HG03060 (cell line): ENCODE data around the gene CER1.
A peak's percentile ranks its signal among the peaks of the same experiment; 100 is the strongest.

Source experiments
- ATAC-seq: cut with Tn5 transposase; IDR thresholded peaks from one replicate; pipeline ENCODE4 v1.9.1; 2021; ENCODE audit warnings: low read depth, moderate number of reproducible peaks; ENCODE audit not compliant: unreplicated experiment

CER1 gene, protein sequence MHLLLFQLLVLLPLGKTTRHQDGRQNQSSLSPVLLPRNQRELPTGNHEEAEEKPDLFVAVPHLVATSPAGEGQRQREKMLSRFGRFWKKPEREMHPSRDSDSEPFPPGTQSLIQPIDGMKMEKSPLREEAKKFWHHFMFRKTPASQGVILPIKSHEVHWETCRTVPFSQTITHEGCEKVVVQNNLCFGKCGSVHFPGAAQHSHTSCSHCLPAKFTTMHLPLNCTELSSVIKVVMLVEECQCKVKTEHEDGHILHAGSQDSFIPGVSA

DNA sequence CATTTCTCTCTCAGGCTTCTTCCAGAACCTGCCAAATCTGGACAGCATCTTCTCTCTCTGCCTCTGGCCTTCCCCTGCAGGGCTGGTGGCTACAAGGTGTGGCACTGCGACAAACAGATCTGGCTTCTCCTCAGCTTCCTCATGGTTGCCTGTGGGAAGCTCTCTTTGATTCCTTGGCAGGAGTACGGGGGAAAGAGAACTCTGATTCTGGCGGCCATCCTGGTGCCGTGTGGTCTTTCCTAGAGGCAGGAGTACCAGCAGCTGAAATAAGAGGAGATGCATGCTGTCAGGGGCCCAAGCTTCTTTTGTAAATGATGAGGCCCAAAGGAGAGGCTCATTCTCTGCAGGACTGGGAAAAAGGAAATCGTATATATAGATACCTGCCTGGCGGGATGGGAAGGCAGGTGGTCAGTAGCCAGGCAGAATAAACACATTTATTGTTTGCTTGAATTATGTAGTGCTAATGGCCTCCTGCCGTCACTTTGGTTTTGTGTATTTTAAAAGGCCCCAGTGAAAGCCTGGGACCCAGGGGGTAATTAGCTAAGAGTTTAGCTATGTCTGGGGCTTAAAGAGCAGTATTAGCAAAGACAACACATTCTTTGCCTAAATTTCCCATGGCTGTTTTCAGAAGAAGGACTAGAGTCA lies at the start of gene CER1:
CER1 (minus strand) TSS at position 343 of the 645 bp plus-strand sequence; CDS start at position 282, 61 bp downstream.
- no peak for ATAC-seq

DNA sequence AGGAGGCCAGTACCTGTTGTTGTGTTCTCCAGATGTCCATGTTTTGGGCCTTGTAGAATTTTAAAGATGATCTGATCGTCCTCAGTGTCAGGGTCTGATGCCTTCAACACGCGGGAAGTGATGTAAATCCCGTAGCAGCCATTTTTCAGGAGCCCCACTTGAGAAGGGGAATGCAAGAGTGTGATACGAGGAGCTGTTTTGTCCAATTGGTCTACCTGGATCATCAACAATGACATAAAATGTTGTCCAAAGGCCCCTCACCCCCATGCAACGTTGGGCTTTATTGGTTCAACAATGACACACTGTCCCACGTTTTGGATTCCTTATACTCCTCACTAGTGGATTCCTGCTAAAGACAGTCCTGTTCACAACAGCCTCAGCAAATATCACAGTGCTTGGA lies 48.1 kb upstream of the CER1 start:
- no peak for ATAC-seq

DNA sequence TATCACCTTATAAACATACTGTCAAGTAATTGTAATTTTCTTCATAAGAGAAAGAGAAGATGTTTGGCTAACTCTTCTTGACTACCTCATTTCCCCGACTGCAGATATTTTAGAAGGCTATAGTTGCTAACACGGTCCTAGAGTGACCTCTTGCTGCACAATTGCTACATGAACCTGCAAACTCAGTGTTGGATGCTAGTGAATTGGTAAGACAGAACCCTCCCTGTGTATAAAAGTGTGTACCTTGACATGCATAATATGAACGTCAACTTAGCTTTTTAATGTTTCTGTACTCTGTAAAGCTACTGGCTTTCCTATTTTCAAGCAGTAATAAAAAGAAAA lies 46.7 kb upstream of the CER1 start:
- no peak for ATAC-seq

DNA sequence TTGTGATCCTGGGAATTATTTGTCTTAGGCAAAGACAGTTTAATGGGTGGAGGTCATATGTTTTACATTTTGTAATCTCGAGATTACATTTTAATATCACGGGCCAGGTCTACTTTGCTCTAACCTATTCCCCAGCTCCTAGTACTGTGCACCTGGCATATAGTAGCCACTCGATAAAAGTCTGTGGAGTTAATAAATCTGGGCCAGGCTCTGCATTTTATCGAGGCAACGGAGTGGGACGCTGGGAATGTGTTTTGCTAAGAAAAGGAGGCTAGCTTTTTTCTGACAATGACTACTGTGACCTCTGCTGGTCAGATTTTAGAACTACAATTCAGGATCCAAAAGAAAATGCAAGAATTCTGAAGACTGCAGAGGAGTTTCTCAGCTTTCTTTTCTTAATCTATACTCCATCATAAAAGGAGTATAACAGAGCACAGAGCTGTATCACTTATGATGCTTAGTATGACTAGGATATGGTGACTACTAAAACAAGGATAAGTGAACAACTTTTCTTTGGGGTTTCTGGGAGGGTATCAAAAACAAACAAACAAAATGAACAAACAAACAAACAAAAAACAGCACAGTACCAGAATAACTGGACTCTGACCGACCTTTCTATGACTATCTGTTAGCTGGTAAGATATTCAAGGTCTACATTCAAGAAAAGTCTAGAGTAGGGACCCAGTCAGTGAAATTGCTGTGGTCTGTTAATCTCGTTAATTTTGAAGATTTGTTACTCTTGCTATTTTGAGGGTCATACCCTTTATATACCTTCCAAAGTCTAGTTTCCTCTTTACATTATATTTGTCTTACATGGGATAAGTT lies 46.1 kb upstream of the CER1 start:
- ATAC-seq, result peak; percentile 56

DNA sequence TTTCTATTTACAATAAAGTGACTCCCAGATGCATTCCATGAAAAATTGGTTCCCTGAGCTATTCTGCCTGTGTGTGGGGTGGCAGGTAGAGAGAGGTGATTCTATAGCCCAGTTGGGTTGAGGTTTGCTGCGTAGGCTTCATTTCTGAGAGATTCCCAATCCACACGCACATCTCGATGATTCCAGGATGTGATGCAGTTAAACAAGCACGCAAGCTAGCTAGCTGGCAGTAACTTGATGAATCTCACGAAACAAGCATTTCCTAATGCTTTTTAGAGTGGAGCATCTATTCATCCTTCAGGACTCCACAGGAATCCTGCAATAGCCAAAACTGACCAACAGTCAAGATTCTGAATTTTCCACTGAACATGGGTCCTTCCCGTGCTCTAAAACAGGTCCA lies 43.8 kb upstream of the CER1 start:
- no peak for ATAC-seq

DNA sequence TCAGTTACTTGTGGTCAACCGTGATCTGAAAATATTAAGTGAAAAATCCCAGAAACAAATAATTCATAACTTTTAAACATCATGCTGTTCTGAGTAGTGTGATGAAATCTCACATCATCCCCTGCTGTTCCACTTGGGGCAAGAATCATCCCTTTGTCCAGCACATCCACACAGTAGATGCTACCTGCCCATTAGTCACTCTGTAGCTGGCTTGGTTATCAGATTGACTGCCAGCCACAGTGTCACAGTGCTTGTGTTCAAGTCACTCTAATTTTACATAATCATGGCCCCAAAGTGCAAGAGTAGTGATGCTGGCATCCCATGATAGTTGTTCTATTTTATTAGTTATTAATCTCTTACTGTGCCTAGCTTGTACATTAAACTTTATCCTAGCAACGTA lies 39.1 kb upstream of the CER1 start:
- ATAC-seq, result no peak

DNA sequence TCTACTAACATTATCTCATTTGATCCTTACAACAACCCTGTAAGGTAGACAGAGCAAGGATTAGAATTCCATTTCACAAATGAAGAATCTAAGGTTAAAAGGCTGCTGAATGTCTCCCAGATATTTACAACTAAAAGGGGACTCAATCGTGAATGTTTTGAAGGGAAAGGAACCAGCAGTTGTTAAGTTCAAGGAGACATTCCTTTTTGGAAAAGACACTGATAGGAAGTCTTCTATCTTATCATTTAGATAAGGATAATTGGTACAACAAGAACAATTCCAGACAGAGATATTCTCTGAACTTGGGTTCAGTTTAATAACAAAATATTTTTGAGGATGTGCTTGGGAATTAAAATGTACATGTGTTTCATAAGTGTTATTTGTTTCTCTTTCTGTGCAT lies 37.5 kb upstream of the CER1 start:
- ATAC-seq, result no peak

DNA sequence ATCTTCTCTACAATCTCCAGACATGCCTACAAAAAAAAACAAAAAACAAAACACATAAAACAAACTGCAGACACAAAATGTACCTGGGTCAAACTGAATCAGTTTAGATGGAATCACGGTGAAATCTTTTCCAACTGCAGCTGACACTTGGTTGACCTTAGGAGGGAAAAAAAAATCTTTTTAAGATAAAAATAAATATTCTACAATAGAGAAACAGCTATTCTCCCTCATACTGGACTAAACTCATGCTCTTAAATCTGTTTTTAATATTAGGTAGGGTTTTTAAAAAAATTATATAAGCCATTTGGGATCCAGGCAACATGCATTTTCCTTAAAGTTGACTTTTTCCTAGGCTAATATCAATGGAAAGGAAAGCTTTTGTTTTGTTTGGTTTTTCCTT lies 33.8 kb upstream of the CER1 start:
- no peak for ATAC-seq

DNA sequence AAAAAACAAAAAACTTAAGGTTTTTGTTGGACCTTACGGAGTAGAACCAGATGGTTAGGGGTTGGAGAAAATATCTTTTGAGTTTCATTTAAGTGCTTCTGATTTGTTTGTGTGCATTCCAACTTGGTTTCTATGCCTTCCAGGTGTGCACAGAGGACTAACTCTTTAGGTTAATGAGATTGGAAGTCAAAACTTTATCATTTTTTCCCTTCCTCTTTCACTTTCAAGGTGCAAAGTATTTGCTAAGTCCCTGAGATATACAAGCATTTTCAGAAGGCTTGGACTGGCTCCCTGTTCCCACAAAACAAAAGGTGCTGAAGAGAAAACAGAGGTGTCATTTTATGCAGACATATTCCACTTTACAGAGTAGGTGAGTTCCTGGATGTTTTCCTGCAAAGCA lies 30.3 kb upstream of the CER1 start:
- no peak for ATAC-seq

DNA sequence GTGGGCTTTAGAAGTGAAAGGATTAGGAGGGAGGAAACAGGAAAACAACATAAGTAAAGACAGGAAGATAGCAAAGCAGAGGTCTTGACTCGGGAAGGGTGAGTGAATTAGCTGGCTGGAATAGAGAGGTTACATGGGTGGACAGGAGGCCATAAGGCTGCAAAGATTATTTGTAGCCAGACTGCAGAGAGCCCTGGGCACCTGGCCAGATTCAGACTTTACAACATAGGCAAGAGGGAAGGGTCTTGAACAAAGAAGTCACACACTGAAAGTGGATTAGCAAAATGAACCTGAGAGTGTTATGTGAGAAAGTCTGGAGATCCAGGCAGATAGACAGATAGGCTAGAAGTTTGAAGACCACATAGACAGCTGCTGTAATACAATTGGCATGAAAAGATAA lies 29.7 kb upstream of the CER1 start:
- ATAC-seq, result no peak

DNA sequence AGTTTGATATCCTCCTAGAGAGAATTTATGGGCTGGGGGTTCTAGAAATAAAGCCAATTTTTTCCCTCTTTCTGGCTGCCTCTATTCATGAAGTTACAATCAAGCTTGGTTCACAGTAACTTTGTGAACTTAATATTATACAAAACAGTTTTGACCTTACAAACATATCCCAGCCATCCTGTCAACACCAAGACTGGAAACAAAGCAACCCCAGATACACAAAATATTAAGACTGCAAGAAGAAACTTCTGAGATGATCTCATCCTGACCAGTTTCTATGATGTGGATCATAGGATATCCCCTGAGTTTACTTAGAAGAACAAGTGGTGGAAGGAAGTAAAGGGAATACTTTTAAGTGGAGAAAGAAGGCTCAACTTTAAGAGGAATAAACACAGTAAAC lies 28.3 kb upstream of the CER1 start:
- ATAC-seq, result no peak

DNA sequence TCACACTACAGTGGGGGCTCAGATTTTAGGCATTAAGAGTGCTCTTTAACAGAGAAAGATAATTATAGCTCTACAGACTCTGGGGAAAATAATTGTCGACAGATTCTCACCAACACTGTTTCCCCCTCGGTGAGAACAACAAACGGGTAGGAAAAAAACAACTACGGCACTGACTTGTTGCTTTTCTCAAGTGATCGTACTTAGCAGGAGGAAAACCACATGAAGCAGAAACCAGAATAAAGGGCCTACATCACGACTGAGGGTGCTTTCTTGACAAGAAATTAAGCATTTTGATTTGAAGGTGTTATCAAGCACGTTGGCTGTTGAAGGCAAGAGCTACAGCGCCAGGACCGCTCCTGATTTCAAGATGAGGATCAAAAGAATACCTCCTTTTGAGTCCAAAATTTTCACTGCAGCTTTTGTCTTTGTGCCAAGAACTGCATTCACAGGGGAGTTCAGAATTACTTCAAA lies 27.2 kb upstream of the CER1 start:
- ATAC-seq, result no peak

DNA sequence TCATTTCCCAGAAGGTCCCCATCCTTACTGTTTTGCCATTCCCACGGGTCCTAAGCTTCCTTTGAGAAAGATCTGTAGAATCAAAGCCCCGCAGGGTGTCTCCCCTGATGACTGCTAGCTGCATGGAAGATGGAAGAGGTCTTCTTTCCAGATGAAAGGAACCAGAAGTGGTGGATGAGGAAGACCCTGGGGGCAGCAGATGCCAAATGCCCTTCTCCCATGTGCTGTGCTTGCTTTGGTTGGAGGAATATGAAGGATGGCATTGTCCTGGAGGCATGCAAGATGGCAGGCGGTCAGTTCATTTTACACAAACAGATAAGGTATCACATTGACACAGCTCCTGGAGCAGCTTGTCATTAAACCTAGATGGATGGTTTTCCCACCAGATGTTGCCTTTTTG lies 25.8 kb upstream of the CER1 start:
- ATAC-seq, result no peak

DNA sequence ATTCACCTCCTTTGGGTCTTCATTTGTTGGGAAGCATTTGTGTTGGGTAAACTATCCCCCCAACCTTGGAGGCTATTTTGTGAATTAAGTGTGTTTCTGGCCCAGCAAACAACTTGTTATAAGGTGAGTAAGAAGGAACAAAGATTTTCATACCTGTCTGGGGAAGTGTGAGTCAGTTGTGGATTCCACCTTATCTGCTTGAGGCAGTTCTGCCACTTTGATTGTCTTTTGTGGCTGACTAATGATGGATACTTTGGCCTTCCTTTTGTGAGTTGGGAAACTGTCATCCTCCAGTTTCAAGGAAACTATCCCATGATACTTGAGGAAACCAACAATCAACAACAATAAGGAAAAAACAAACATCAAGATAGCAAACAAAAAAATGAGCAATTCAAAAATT lies 24.6 kb upstream of the CER1 start:
- ATAC-seq, result no peak

DNA sequence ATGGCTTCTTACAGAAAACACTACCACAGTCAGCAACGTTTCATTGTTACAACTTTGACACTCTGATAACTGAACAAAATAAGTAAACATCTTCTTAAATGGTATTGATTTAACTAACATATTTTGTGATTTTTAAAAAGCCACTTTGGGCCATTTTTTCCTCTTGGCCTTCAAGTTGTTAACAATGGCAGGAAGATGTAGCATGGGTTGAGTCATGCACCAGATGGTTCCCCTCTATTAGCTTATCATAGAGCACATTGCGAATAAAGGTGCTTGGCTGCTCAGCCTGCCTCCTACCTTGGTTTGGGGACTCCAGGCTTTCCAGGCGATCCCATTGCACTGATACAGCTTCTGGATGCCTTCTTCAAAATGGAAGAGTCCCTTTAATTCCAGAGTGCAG lies 24.1 kb upstream of the CER1 start:
- ATAC-seq, result no peak

DNA sequence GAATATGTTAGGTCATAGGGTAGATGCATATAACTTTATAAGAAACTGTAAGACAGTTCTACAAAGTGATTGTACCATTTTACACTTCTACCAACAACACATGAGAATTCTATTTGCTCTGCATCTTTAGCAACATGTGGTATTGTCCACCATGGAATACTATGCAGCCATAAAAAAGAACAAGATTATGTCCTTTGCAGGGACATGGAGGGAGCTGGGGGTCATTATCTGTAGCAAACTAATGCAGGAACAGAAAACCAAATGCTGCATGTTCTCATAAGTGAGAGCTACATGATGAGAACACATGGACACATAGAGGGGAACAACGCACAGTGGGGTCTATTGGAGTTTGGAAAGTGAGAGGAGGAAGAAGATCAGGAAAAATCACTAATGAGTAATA lies 22.2 kb upstream of the CER1 start:
- no peak for ATAC-seq

DNA sequence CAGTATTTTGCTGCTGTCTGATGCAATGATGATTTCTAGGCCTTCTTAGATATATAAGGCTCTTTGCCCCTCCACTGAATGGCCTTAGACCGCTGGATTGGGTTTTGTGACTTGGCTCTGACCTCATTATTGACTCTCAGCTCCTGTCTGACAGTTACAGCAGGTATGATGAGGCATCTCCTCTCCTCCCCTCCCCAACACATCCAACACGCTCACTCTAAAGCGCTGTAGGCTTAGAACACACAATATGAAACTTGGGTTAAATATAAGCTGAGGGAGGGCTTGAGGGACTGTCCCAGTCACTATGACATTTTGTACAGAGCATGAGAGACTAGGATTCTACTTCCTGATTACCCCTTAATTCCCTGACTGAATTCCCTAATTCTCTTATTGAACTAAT lies 18.8 kb upstream of the CER1 start:
- no peak for ATAC-seq

DNA sequence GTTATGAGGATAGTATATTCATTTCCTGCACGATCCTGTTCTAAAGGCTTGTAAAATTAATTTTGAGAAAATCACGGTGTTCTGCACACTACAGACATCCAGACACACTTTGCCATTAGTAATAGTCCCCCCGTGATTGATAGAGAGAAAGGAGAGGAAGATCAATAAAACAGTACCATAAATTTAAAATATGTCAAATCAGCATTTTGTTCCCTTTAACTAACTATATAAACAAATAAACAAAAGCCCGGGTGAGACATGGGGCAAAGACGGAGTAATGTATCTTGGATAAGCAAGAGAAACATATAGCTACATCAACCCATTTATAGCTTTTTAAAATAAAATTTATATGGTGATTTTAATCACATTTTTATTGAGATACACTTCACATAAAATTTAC lies 10.6 kb upstream of the CER1 start:
- no peak for ATAC-seq

DNA sequence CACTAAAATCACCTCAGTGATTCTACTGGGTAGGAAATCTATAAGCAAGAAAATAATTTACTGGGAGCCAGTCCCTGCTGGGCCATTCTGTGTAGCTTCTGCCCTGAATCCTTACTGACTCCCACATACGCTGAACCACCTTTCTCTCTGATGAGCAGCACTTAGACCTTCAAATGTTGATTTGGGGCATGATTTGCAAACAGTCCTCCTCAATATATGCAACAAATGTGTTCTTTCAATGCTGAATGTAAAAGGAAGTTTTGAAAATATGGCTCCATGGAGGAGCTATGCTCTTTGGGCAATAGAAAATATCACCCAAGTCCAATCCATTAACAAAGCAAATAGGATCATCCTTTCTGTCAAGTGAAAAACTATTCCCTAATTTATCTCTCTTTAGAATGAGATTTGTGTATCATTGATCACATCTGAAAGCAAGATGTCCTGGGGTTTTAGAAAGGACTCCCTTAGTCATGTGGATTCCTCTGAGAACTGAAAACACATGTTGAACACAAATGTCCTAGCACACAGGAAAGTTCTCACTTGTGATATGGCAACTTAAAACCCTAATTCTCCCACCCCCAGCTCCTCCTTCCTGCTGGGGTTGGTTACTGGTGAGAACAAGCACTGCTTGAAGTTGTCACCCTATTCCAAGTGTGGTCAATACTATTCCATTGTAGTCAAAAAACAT lies 8.9 kb upstream of the CER1 start:
- no peak for ATAC-seq

DNA sequence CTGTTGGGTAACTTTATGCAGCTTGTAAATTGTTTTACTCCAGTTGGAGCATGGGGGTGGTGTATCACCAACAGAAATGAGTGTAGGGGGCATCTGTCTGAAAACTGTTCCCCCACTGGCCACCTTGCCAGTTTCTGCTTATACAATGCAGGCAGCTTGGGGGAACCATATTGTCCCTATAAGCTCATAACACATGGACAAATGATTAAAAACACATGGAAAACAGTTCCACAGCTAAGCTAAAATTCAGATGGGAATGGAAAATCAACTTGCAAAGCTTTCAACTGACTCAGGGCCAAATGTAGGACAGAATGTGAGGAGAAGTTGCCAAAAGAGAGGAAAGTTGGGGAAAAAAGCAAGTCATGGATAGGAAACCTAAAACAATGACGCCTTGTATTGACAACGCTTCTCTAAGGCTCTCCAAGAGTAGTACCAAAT lies 7.9 kb upstream of the CER1 start:
- ATAC-seq, result no peak

DNA sequence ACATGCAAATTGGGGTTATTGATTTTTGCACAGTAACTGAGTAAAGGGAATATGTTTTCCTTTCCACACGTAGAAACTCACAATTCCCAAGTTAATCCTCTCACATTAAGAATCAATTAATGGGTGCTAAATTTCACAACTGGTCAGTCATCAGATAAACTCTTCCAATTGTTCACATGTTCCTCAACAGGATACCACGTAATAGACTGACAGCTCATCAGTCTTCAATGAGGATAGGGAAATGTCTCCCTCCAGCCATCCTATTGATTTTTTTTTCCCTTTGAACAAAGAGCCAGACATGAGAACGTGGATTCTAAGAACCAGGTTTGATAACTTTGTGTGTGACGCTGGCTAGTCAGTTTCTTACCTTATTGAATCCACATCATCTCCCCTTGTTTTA lies 768 bp upstream of the CER1 start:
- ATAC-seq, result no peak
